ENCODE results near the gene STRN4.
"Not testable (repeated sequence)": the region's sequence is repeated elsewhere in the genome, so short reads cannot be mapped to it uniquely, and the experiment has no call there.

Gene STRN4

GRCh38 chr19:46775642-46776258, 29.5 kb upstream of the STRN4 start:
- no peak for TF ChIP-seq CTCF (IDR thresholded peaks at IDR 0.05; ENCODE audit: low read depth, low read length)
- DNase-seq: no peak

GRCh38 chr19:46773018-46773399, 26.8 kb upstream of the STRN4 start:
- no peak for DNase-seq
- TF ChIP-seq CTCF (IDR thresholded peaks at IDR 0.05; ENCODE audit: low read depth, low read length): no peak

More at GRCh38 chr19:46775642-46776258, 29.5 kb upstream of the STRN4 start:
- peaks cover 66% of the 10 kb centered on the region for H3K36me3 ChIP-seq
- no peak overlapping the region for H3K27ac ChIP-seq
- no peaks in the 10 kb centered on the region for H3K27me3 ChIP-seq (ENCODE audit: insufficient read depth, low read depth, severe bottlenecking)
- H3K4me3 ChIP-seq (ENCODE audit: low read depth, low read length): no peak overlapping the region
- H3K9me3 ChIP-seq (ENCODE audit: severe bottlenecking): no peaks in the 10 kb centered on the region

GRCh38 chr19:46772170-46773017, 26.1 kb upstream of the STRN4 start:
- no peaks in the 10 kb centered on the region for H3K9me3 ChIP-seq (ENCODE audit: severe bottlenecking)
- peaks cover 34% of the 10 kb centered on the region for H3K36me3 ChIP-seq
- H3K27me3 ChIP-seq (ENCODE audit: insufficient read depth, low read depth, severe bottlenecking): no peaks in the 10 kb centered on the region
- TF ChIP-seq CTCF (IDR thresholded peaks at IDR 0.05; ENCODE audit: low read depth, low read length): no peak
- DNase-seq: no peak
- H3K4me3 ChIP-seq (ENCODE audit: low read depth, low read length): no peak overlapping the region
- no peak overlapping the region for H3K27ac ChIP-seq

More at GRCh38 chr19:46773018-46773399, 26.8 kb upstream of the STRN4 start:
- Histone ChIP-seq H3K4me3 (ENCODE audit: low read depth, low read length) (no peak overlapping the region), H3K36me3 (peaks cover 38% of the 10 kb centered on the region), H3K27ac (no peak overlapping the region), H3K27me3 (ENCODE audit: insufficient read depth, low read depth, severe bottlenecking) (no peaks in the 10 kb centered on the region), H3K9me3 (ENCODE audit: severe bottlenecking) (no peaks in the 10 kb centered on the region)

GRCh38 chr19:46768746-46769145, 22.5 kb upstream of the STRN4 start:
- not testable (repeated sequence) for H3K27ac ChIP-seq; DNase-seq; H3K4me3 ChIP-seq (ENCODE audit: low read depth, low read length)

GRCh38 chr19:46766569-46767317, 20.5 kb upstream of the STRN4 start:
- DNase-seq: peak; percentile 53
- Histone ChIP-seq H3K36me3 (no peaks in the 10 kb centered on the region), H3K4me3 (ENCODE audit: low read depth, low read length) (no peak overlapping the region), H3K9me3 (ENCODE audit: severe bottlenecking) (no peaks in the 10 kb centered on the region), H3K27ac (no peak overlapping the region), H3K27me3 (ENCODE audit: insufficient read depth, low read depth, severe bottlenecking) (no peaks in the 10 kb centered on the region)
- TF ChIP-seq CTCF (IDR thresholded peaks at IDR 0.05; ENCODE audit: low read depth, low read length): peak; percentile 64

More at GRCh38 chr19:46768746-46769145, 22.5 kb upstream of the STRN4 start:
- not testable (repeated sequence) for H3K36me3 ChIP-seq; H3K9me3 ChIP-seq (ENCODE audit: severe bottlenecking); H3K27me3 ChIP-seq (ENCODE audit: insufficient read depth, low read depth, severe bottlenecking)

GRCh38 chr19:46764817-46765291, 18.6 kb upstream of the STRN4 start:
- H3K36me3 ChIP-seq: no peaks in the 10 kb centered on the region
- no peak for TF ChIP-seq CTCF (IDR thresholded peaks at IDR 0.05; ENCODE audit: low read depth, low read length)
- DNase-seq: no peak

More at GRCh38 chr19:46764817-46765291, 18.6 kb upstream of the STRN4 start:
- H3K27ac ChIP-seq: no peak overlapping the region
- H3K27me3 ChIP-seq (ENCODE audit: insufficient read depth, low read depth, severe bottlenecking): no peaks in the 10 kb centered on the region
- no peak overlapping the region for H3K4me3 ChIP-seq (ENCODE audit: low read depth, low read length)
- H3K9me3 ChIP-seq (ENCODE audit: severe bottlenecking): no peaks in the 10 kb centered on the region
